Brain microvascular endothelial cell (primary cell): ENCODE results near the gene ANP32A.

Experiments used
- DNase-seq: peaks from one replicate; pipeline ENCODE4 v3.0.0-alpha.2; 2020
- H3K27ac ChIP-seq: fragments of 250-450 bp; sonication (Bioruptor Pico); 2 replicates; pipeline ENCODE4 v1.5.1; 2020; ENCODE audit warnings: mild to moderate bottlenecking, moderate library complexity
- H3K27me3 ChIP-seq: fragments of 250-450 bp; sonication (Bioruptor Pico); replicated peaks from 2 replicates; pipeline ENCODE4 v1.5.1; 2020; ENCODE audit warnings: mild to moderate bottlenecking
- H3K36me3 ChIP-seq: fragments of 250-450 bp; sonication (Bioruptor Pico); replicated peaks from 2 replicates; pipeline ENCODE4 v1.5.1; 2020; ENCODE audit warnings: mild to moderate bottlenecking
- H3K4me3 ChIP-seq: 2 replicates; pipeline ENCODE4 v1.5.1; 2011; ENCODE audit warnings: low read depth, mild to moderate bottlenecking, control low read depth, low read length, moderate library complexity
- in situ Hi-C: cut with HindIII; loops from 2 replicates; pipeline ENCODE4 v1.10.0; 2017; ENCODE audit warnings: low sequenced_read_pairs, low pct_ligation_motif_present
- TF ChIP-seq, protein P1 (sequence below): IDR thresholded peaks from 2 replicates; pipeline ENCODE4 v1.5.1; 2011; ENCODE audit warnings: low read depth, mild to moderate bottlenecking, moderate library complexity, low read length, control low read depth, inconsistent platforms; ENCODE audit errors: missing control alignments

Gene ANP32A

GRCh38 chr15:68842958-68843357 is 22.3 kb upstream of the ANP32A start:
- in situ Hi-C loops: no loop called here
- peaks cover 37% of the 10 kb centered on the region for H3K27me3 ChIP-seq
- no peak for DNase-seq

DNA sequence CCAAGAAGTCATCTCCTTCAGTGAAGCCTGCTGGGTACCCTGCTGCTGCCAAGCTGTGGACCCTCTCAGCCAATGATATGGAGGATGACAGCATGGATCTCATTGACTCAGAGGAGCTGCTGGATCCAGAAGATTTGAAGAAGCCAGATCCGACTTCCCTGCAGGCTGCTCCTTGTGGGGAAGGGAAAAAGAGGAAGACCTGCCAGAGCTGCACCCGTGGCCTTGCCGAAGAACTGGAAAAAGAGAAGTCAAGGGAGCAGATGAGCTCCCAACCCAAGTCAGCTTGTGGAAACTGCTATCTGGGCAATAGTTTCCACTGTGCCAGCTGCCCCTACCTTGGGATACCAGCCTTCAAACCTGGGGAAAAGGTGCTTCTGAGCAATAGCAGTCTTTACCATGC is 13.7 kb upstream of the ANP32A start:
- in situ Hi-C loops: no loop called here
- Histone ChIP-seq H3K27ac (no peak overlapping the region), H3K36me3 (no peaks in the 10 kb centered on the region), H3K27me3 (peaks cover under 1% of the 10 kb centered on the region), H3K4me3 (no peak overlapping the region)
- DNase-seq: no peak
- TF ChIP-seq, protein P1, sequence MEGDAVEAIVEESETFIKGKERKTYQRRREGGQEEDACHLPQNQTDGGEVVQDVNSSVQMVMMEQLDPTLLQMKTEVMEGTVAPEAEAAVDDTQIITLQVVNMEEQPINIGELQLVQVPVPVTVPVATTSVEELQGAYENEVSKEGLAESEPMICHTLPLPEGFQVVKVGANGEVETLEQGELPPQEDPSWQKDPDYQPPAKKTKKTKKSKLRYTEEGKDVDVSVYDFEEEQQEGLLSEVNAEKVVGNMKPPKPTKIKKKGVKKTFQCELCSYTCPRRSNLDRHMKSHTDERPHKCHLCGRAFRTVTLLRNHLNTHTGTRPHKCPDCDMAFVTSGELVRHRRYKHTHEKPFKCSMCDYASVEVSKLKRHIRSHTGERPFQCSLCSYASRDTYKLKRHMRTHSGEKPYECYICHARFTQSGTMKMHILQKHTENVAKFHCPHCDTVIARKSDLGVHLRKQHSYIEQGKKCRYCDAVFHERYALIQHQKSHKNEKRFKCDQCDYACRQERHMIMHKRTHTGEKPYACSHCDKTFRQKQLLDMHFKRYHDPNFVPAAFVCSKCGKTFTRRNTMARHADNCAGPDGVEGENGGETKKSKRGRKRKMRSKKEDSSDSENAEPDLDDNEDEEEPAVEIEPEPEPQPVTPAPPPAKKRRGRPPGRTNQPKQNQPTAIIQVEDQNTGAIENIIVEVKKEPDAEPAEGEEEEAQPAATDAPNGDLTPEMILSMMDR: no peak

More at GRCh38 chr15:68842958-68843357, 22.3 kb upstream of the ANP32A start:
- Histone ChIP-seq H3K27ac (no peak overlapping the region), H3K36me3 (no peaks in the 10 kb centered on the region), H3K4me3 (no peak overlapping the region)
- TF ChIP-seq, protein P1: no peak

DNA sequence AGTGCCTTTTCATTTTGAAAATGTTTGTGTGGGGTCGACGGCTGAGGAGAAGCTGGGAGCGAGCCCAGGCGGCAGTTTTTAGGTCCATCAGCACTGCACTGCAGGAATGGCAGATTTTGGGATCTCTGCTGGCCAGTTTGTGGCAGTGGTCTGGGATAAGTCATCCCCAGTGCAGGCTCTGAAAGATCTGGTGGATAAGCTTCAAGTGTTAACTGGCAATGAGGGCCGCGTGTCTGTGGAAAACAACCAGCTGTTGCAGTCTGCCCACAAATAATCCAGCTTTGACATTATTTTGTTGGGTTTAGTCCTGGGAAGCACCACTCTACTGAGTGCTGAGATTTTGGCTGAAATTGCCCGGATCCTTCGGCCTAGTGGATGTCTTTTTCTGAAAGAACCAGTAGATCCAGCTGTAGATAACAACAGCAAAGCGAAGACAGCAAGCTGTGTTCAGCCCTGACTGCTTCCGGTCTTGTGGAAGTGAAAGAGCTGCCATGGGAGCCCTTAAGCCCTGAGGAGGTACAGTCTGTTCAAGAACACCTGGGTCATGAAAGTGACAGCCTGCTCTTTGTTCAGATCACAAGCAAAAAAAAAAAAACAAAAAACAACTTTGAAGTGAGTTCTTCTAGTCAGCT is 13.1 kb upstream of the ANP32A start:
- DNase-seq: no peak
- TF ChIP-seq, protein P1: no peak
- Histone ChIP-seq H3K4me3 (no peak overlapping the region), H3K36me3 (no peaks in the 10 kb centered on the region), H3K27me3 (no peaks in the 10 kb centered on the region), H3K27ac (no peak overlapping the region)
- in situ Hi-C loops: no loop called here

GRCh38 chr15:68830141-68830785 is 9.6 kb upstream of the ANP32A start:
- DNase-seq: no peak
- no peaks in the 10 kb centered on the region for H3K27me3 ChIP-seq
- no peak overlapping the region for H3K27ac ChIP-seq
- TF ChIP-seq, protein P1: no peak
- H3K4me3 ChIP-seq: no peak overlapping the region
- no peaks in the 10 kb centered on the region for H3K36me3 ChIP-seq
- in situ Hi-C loops: no loop called here

DNA sequence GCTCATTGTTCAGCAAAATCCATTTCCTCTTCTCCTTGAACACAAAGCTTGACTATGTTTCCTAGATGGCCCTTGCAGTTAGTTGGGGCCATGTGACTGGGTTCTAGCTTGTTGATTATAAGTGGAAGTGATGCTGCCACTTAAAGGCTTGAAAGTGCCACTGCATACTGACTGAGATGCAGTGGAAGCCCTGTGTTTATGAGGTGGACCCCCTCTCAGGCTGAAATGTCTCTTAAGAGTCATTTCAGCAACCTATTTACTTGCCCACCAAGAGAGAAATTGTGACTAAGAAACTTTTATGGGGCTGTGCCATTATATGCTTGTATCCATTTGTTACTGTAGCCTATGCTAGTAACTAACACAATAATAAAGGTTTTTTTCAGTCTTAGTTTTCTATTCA is 8.4 kb upstream of the ANP32A start:
- H3K36me3 ChIP-seq: no peaks in the 10 kb centered on the region
- DNase-seq: peak; percentile 13
- in situ Hi-C loops: no loop called here
- H3K27ac ChIP-seq: no peak overlapping the region
- TF ChIP-seq, protein P1: peak; percentile 66
- H3K4me3 ChIP-seq: no peak overlapping the region
- no peaks in the 10 kb centered on the region for H3K27me3 ChIP-seq
